ENCODE results near the gene PTPRN. TPM values are rescaled to one million over a fixed set of nuclear protein-coding genes. Genes with fewer than 3 reads are reported as not detected.
A peak's percentile ranks its signal among the peaks of the same experiment; 100 is the strongest.

The PTPRN gene
- total and polyA plus RNA-seq, 9 of the 15 experiments (the other 6 are each of a cell fraction or from before 2014, with no cell fraction given): 0.15 to 2.4 (median 0.43) TPM; not detected in 1

DNA sequence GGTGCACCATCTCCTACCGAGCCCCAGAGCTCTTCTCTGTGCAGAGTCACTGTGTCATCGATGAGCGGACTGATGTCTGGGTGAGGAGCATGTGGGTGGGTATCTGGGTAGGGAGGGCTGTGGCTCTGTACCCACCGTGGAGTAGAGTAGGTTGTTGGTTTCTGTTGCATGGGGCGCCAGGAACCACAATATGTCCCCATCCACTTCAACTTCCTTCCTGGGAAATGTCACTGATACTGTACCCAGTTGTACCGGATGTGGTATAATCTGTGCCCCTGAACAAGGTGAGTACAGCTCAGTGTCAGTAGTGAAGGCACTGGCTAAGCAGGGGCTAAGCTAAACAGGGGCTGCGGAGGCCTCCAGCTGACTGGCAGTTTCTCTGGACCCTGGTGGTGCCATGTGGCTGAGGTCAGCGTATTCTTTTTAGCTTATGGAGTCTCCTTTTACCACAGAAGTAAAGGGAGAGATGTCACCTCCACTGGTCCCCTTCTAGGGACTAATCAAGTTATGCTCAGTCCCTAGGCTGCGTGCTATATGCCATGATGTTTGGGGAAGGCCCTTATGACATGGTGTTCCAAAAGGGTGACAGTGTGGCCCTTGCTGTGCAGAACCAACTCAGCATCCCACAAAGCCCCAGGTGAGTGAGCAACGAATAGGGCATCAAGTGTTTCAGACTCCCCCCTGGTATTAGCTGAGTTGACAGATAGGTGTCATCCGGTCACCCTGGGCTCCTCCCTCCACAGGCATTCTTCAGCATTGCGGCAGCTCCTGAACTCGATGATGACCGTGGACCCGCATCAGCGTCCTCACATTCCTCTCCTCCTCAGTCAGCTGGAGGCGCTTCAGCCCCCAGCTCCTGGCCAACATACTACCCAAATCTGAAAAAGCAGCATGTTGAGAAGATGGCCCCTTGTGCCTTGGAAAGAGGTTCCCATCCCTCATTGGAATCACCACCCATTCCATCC, 61.2 kb downstream of the PTPRN start:
- FAIRE-seq: no peak
- Histone ChIP-seq H3K4me2 (ENCODE audit: insufficient read depth, low read length) (no peak overlapping the region; the same call in 1 of the 2 replicates), H3K9ac (ENCODE audit: insufficient read depth in 1 of 2, low read depth in 2 of 2, low read length in 2 of 2) (no peak overlapping the region), H3K4me1 (replicated peaks in 1 of 2; ENCODE audit: control insufficient read depth in 2 of 2, insufficient read depth in 2 of 2, low read length in 2 of 2) (peaks cover 31 to 51% of the 10 kb centered on the region in 2 experiments; a peak in 4 of 5 replicates), H3K36me3 (ENCODE audit: control insufficient read depth, insufficient read depth, low read length) (peaks cover 57% of the 10 kb centered on the region), H2AFZ (ENCODE audit: low read depth, low read length) (no peak overlapping the region), H3K4me3 (no peak overlapping the region), H3K9me3 (replicated peaks; ENCODE audit: control insufficient read depth, insufficient read depth, low read depth, low read length) (no peaks in the 10 kb centered on the region), H3K27ac (ENCODE audit: extremely low read depth, low read depth, low read length) (no peak overlapping the region; the same call in 2 of the 3 replicates), H3K9me1 (ENCODE audit: control insufficient read depth, insufficient read depth, low read length) (no peaks in the 10 kb centered on the region), H3K27me3 (ENCODE audit: control insufficient read depth in 2 of 2, insufficient read depth in 2 of 2, low read length in 2 of 2) (no peaks in the 10 kb centered on the region), H4K20me1 (replicated peaks; ENCODE audit: control insufficient read depth, insufficient read depth, low read length) (0 out of 2 replicates have a peak, but pooled peaks cover 3% of the 10 kb centered on the region), H3K79me2 (ENCODE audit: control insufficient read depth, insufficient read depth, low read length) (peaks cover 32% of the 10 kb centered on the region)
- peak in 3 of 4 experiments; percentile 9 to 29 (median 18) for DNase-seq (ENCODE audit: extremely low read depth in 1 of 4, low spot score in 3 of 4)
- POLR2A ChIA-PET: interaction anchor here (1.0 to 3.4 kb wide), 5 partner anchors 10 to 26 kb away, joined by 3 to 22 read pairs (median 9); partner anchors contain the start of genes ANKZF1 and ATG9A
- ATAC-seq: no peak
- intact Hi-C loops (cut with micrococcal nuclease): no loop called here
- WGBS (ENCODE audit: insufficient coverage, low coverage, missing lambda C conversion rate): 80% methylated on average over 17 of the region's 17 CpGs
- CTCF ChIA-PET (ENCODE audit: low intra/inter-chr PET ratio): no interaction called here
- BruUV-seq (replicated peaks): no TSS peak
- in situ Hi-C loops (cut with MboI): no loop called here
- TF ChIP-seq RUNX1 (IDR thresholded peaks at IDR 0.05; ENCODE audit: low read depth) (no peak), U2AF2 (optimal IDR thresholded peaks at IDR 0.05; ENCODE audit: low read depth, low read length) (no peak), ZHX1 (conservative IDR thresholded peaks at IDR 0.05; ENCODE audit: low read length) (no peak), FOXA1 (IDR thresholded peaks at IDR 0.05; ENCODE audit: borderline replicate concordance) (no peak), CTCF (IDR thresholded peaks at IDR 0.05 in 2 of 3, conservative IDR thresholded peaks at IDR 0.05 in 1 of 3; ENCODE audit: insufficient read depth in 2 of 3, low read depth in 1 of 3, low read length in 3 of 3) (peak in 1 of 3 experiments; percentile 16; a peak in 1 of 6 replicates), C11orf30 (IDR thresholded peaks at IDR 0.05; ENCODE audit: low read depth) (peak; percentile 59; the same call in 1 of the 2 replicates), CREM (IDR thresholded peaks at IDR 0.05; ENCODE audit: low read depth) (0 out of 2 replicates have a peak, but pooled peaks have one; percentile 9), HDGF (IDR thresholded peaks at IDR 0.05) (no peak), RBM14 (IDR thresholded peaks at IDR 0.05; ENCODE audit: borderline replicate concordance, insufficient read depth, low read depth, low read length) (no peak), ZNF274 (IDR thresholded peaks at IDR 0.05; ENCODE audit: borderline replicate concordance, low read depth, low read length) (no peak), TFAP4 (CRISPR knock-in tag; IDR thresholded peaks at IDR 0.05; ENCODE audit: borderline replicate concordance) (0 out of 2 replicates have a peak, but pooled peaks have one; percentile 26), MAFG (tag; conservative IDR thresholded peaks at IDR 0.05) (peak; percentile 31; the same call in 1 of the 2 replicates)
- TF ChIP-seq, protein P1, sequence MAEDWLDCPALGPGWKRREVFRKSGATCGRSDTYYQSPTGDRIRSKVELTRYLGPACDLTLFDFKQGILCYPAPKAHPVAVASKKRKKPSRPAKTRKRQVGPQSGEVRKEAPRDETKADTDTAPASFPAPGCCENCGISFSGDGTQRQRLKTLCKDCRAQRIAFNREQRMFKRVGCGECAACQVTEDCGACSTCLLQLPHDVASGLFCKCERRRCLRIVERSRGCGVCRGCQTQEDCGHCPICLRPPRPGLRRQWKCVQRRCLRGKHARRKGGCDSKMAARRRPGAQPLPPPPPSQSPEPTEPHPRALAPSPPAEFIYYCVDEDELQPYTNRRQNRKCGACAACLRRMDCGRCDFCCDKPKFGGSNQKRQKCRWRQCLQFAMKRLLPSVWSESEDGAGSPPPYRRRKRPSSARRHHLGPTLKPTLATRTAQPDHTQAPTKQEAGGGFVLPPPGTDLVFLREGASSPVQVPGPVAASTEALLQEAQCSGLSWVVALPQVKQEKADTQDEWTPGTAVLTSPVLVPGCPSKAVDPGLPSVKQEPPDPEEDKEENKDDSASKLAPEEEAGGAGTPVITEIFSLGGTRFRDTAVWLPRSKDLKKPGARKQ (CRISPR knock-in tag; IDR thresholded peaks at IDR 0.05): no peak
